ENCODE results near the gene GLP1R.

- TF ChIP-seq MYC (IDR thresholded peaks at IDR 0.05; ENCODE audit: borderline replicate concordance, low read length) (no peak), RAD21 (conservative IDR thresholded peaks at IDR 0.05 in 1 of 2, IDR thresholded peaks at IDR 0.05 in 1 of 2) (no peak), CTCF (IDR thresholded peaks at IDR 0.05) (no peak), CEBPB (IDR thresholded peaks at IDR 0.05) (no peak), POLR2A (IDR thresholded peaks at IDR 0.05; ENCODE audit: low read length) (no peak), CHD2 (IDR thresholded peaks at IDR 0.05; ENCODE audit: low read length, partially characterized antibody) (no peak), CBX8 (IDR thresholded peaks at IDR 0.05) (no peak)
These were observed 7.6 kb downstream of the GLP1R start for GRCh38 chr6:39056191-39056590.

Measured in A549 (cell line).